Smooth muscle cell (in vitro differentiated cells): ENCODE data around the gene CRY2. TPM values are rescaled to one million over a fixed set of nuclear protein-coding genes. Genes with fewer than 3 reads are reported as not detected.

ENCODE experiments used
- DNase-seq: peaks from one replicate; lab custom pipeline; 2025; ENCODE audit not compliant: unreplicated experiment; lab: John Stamatoyannopoulos, UW
- H2AFZ ChIP-seq: fragments of 200-600 bp; sonication (generic); 2 replicates; pipeline ENCODE4 v1.6.0; 2016; ENCODE audit warnings: antibody characterized with exemption, low read depth, mild to moderate bottlenecking
- H3F3A ChIP-seq: fragments of 200-600 bp; sonication (generic); 2 replicates; pipeline ENCODE4 v1.6.0; 2017; ENCODE audit warnings: antibody characterized with exemption, low read depth
- H3K27ac ChIP-seq: fragments of 200-600 bp; sonication (generic); 2 replicates; pipeline ENCODE4 v1.5.1; 2016; ENCODE audit warnings: low read depth, mild to moderate bottlenecking
- H3K27me3 ChIP-seq: fragments of 200-600 bp; sonication (generic); 2 replicates; pipeline ENCODE4 v1.6.1; 2016; ENCODE audit warnings: low read depth, mild to moderate bottlenecking
- H3K36me3 ChIP-seq: fragments of 200-600 bp; sonication (generic); 2 replicates; pipeline ENCODE4 v1.5.1; 2016; ENCODE audit warnings: low read depth
- H3K4me1 ChIP-seq: fragments of 200-600 bp; sonication (generic); 2 replicates; pipeline ENCODE4 v1.5.1; 2016; ENCODE audit warnings: low read depth
- H3K4me2 ChIP-seq: fragments of 200-600 bp; sonication (generic); 2 replicates; pipeline ENCODE4 v1.6.0; 2016; ENCODE audit warnings: mild to moderate bottlenecking
- H3K4me3 ChIP-seq: fragments of 200-600 bp; sonication (generic); 2 replicates; pipeline ENCODE4 v1.5.1; 2016; ENCODE audit warnings: mild to moderate bottlenecking
- H3K79me2 ChIP-seq: fragments of 200-600 bp; sonication (generic); 2 replicates; pipeline ENCODE4 v1.6.0; 2016; ENCODE audit warnings: low read depth, mild to moderate bottlenecking
- H3K9ac ChIP-seq: fragments of 200-600 bp; sonication (generic); 2 replicates; pipeline ENCODE4 v1.6.0; 2016; ENCODE audit warnings: low read depth
- H3K9me3 ChIP-seq: fragments of 200-600 bp; sonication (generic); replicated peaks from 2 replicates; pipeline ENCODE4 v1.5.1; 2016; ENCODE audit warnings: low read depth
- H4K20me1 ChIP-seq: fragments of 200-600 bp; sonication (generic); 2 replicates; pipeline ENCODE4 v1.6.0; 2016; ENCODE audit warnings: low read depth
- CTCF ChIP-seq: fragments of 200-600 bp; sonication (generic); IDR thresholded peaks from 2 replicates; pipeline ENCODE4 v1.5.1; 2017; ENCODE audit warnings: borderline replicate concordance, mild to moderate bottlenecking, antibody characterized with exemption; ENCODE audit not compliant: insufficient read depth, poor library complexity, severe bottlenecking
- WGBS: methylation state at CpG from one replicate; pipeline ENCODE4 v1.1.7; 2016; ENCODE audit warnings: low lambda C conversion rate; 5-methylcytosine and 5-hydroxymethylcytosine counted together
- polyA plus RNA-seq: library from polyadenylated mRNA; unstranded; fragments of >200 nt; fragmentation: Nextera tagmentation; extraction: Ambion mirVana; gene quantifications from 2 replicates; pipeline ENCODE4 v1.2.1, GENCODE V29; 2016
- total RNA-seq: library from RNA; depleted of rRNA; stranded (reverse); fragments of >200 nt; gene quantifications from 2 replicates; pipeline ENCODE4 v1.2.3, GENCODE V29; 2014

Gene CRY2
- total and polyA plus RNA-seq, 2 experiments from 2014 or later: 26.1 to 30.3 TPM

GRCh38 chr11:45859661-45860140 lies 12.4 kb downstream of the CRY2 start:
- peaks cover 4% of the 10 kb centered on the region for H3K79me2 ChIP-seq
- peak overlapping the region; percentile 74 for H3K9ac ChIP-seq
- H3F3A ChIP-seq: peaks cover 16% of the 10 kb centered on the region
- H3K27me3 ChIP-seq: no peaks in the 10 kb centered on the region
- TF ChIP-seq CTCF: no peak
- DNase-seq: peak; percentile 76
- no peaks in the 10 kb centered on the region for H3K9me3 ChIP-seq
- H3K4me1 ChIP-seq: peaks cover 14% of the 10 kb centered on the region
- no peak overlapping the region for H2AFZ ChIP-seq
- peak overlapping the region; percentile 48 for H3K4me2 ChIP-seq
- no peak overlapping the region for H3K4me3 ChIP-seq
- peaks cover 20% of the 10 kb centered on the region for H3K36me3 ChIP-seq
- peaks cover 57% of the 10 kb centered on the region for H4K20me1 ChIP-seq
- 42% methylated on average over 12 of the region's 12 CpGs for WGBS
- peak overlapping the region; percentile 91 for H3K27ac ChIP-seq

- Histone ChIP-seq H3K9ac (no peak overlapping the region), H3K4me2 (no peak overlapping the region), H2AFZ (no peak overlapping the region), H3K36me3 (peaks cover 20% of the 10 kb centered on the region), H4K20me1 (peaks cover 51% of the 10 kb centered on the region), H3K4me3 (no peak overlapping the region), H3K27me3 (no peaks in the 10 kb centered on the region), H3K27ac (peak overlapping the region; percentile 91), H3K4me1 (peaks cover 14% of the 10 kb centered on the region), H3K79me2 (no peaks in the 10 kb centered on the region), H3K9me3 (no peaks in the 10 kb centered on the region), H3F3A (peaks cover 16% of the 10 kb centered on the region)
- no peak for DNase-seq
- TF ChIP-seq CTCF: no peak
- 81% methylated on average over 5 of the region's 5 CpGs for whole genome bisulfite sequencing
Observed at GRCh38 chr11:45860348-45860747, 13.1 kb downstream of the CRY2 start.

- H3K9me3 ChIP-seq: no peaks in the 10 kb centered on the region
- H4K20me1 ChIP-seq: peaks cover 45% of the 10 kb centered on the region
- WGBS: 97% methylated on average over 10 of the region's 10 CpGs
- H3K9ac ChIP-seq: no peak overlapping the region
- H3K36me3 ChIP-seq: peaks cover 20% of the 10 kb centered on the region
- no peak for DNase-seq
- peak overlapping the region; percentile 91 for H3K27ac ChIP-seq
- H3K4me2 ChIP-seq: no peak overlapping the region
- H3K4me3 ChIP-seq: no peak overlapping the region
- peaks cover 15% of the 10 kb centered on the region for H3F3A ChIP-seq
- no peak overlapping the region for H2AFZ ChIP-seq
- H3K4me1 ChIP-seq: peaks cover 14% of the 10 kb centered on the region
- no peaks in the 10 kb centered on the region for H3K79me2 ChIP-seq
- no peak for TF ChIP-seq CTCF
- H3K27me3 ChIP-seq: no peaks in the 10 kb centered on the region
Observed at GRCh38 chr11:45860764-45861510, 13.7 kb downstream of the CRY2 start.

GRCh38 chr11:45864041-45864440 lies 16.8 kb downstream of the CRY2 start:
- H2AFZ ChIP-seq: no peak overlapping the region
- no peak overlapping the region for H3K27ac ChIP-seq
- H4K20me1 ChIP-seq: peaks cover 17% of the 10 kb centered on the region
- no peaks in the 10 kb centered on the region for H3K27me3 ChIP-seq
- TF ChIP-seq CTCF: no peak
- no peak overlapping the region for H3K4me2 ChIP-seq
- DNase-seq: no peak
- H3K4me3 ChIP-seq: no peak overlapping the region
- peaks cover 20% of the 10 kb centered on the region for H3K36me3 ChIP-seq
- no peaks in the 10 kb centered on the region for H3K9me3 ChIP-seq
- H3F3A ChIP-seq: peaks cover 4% of the 10 kb centered on the region
- H3K4me1 ChIP-seq: peaks cover 7% of the 10 kb centered on the region
- H3K9ac ChIP-seq: no peak overlapping the region
- H3K79me2 ChIP-seq: no peaks in the 10 kb centered on the region
